HepG2 (cell line): ENCODE measurements around the gene DENND4C. TPM values are rescaled to one million over a fixed set of nuclear protein-coding genes. Genes with fewer than 3 reads are reported as not detected.

Source experiments
- ATF1 ChIP-seq: IDR thresholded peaks from 2 replicates; pipeline ENCODE4 v1.6.1; 2016; ENCODE audit warnings: mild to moderate bottlenecking, control low read depth
- CENPX ChIP-seq: sonication (generic); formaldehyde crosslinking; IDR thresholded peaks from 2 replicates; pipeline ENCODE4 v1.9.0; 2021; ENCODE audit warnings: mild to moderate bottlenecking, missing genetic modification reagents, moderate library complexity
- CHD2 ChIP-seq: IDR thresholded peaks from 2 replicates; pipeline ENCODE4 v1.6.1; 2011; ENCODE audit warnings: low read depth, low read length, improper control_type of control experiment
- EP300 ChIP-seq, 3 experiments: sonication (generic) in 1 of 3; formaldehyde crosslinking in 1 of 3; IDR thresholded peaks; 2 replicates each; pipeline versions ENCODE4 v1.5.1 to v1.6.1; 2011 to 2020; ENCODE audit warnings: low read depth in 2 of 3, low read length in 2 of 3, borderline replicate concordance in 1 of 3, improper control_type of control experiment in 1 of 3, mild to moderate bottlenecking in 1 of 3, missing genetic modification reagents in 1 of 3, moderate library complexity in 1 of 3
- FOXC1 ChIP-seq: sonication (generic); formaldehyde crosslinking; IDR thresholded peaks from 2 replicates; pipeline ENCODE4 v1.8.0; 2022; ENCODE audit warnings: mild to moderate bottlenecking, missing genetic modification reagents, borderline replicate concordance
- GATA4 ChIP-seq: sonication (generic); IDR thresholded peaks from 2 replicates; pipeline ENCODE4 v1.6.1; 2016; ENCODE audit warnings: antibody characterized with exemption, low read depth, borderline replicate concordance
- KLF9 ChIP-seq: IDR thresholded peaks from 2 replicates; pipeline ENCODE4 v1.6.1; 2016; ENCODE audit warnings: low read depth
- KMT2A ChIP-seq: sonication (generic); formaldehyde crosslinking; IDR thresholded peaks from 2 replicates; pipeline ENCODE4 v1.4.0; 2020; ENCODE audit warnings: missing genetic modification reagents
- LCORL ChIP-seq, 2 experiments: fragments of 450-650 bp in 1 of 2; sonication (generic) in 1 of 2; formaldehyde crosslinking in 1 of 2; IDR thresholded peaks; 2 replicates each; pipeline versions ENCODE4 v1.5.0 to v1.6.1; 2017 to 2020; ENCODE audit warnings: antibody characterized with exemption in 1 of 2, missing genetic modification reagents in 1 of 2
- RFXAP ChIP-seq: sonication (generic); formaldehyde crosslinking; IDR thresholded peaks from 2 replicates; pipeline ENCODE4 v1.4.0; 2020; ENCODE audit warnings: missing genetic modification reagents, borderline replicate concordance
- SALL1 ChIP-seq: sonication (generic); formaldehyde crosslinking; IDR thresholded peaks from 2 replicates; pipeline ENCODE4 v1.8.0; 2022; ENCODE audit warnings: mild to moderate bottlenecking, missing genetic modification reagents
- SMARCC2 ChIP-seq: fragments of 450-650 bp; IDR thresholded peaks from 2 replicates; pipeline ENCODE4 v1.6.1; 2017; ENCODE audit warnings: antibody characterized with exemption, mild to moderate bottlenecking
- ZBTB1 ChIP-seq: sonication (generic); formaldehyde crosslinking; IDR thresholded peaks from 2 replicates; pipeline ENCODE4 v1.4.0; 2020; ENCODE audit warnings: missing genetic modification reagents, borderline replicate concordance
- ZFP36 ChIP-seq: fragments of 150-350 bp; IDR thresholded peaks from 2 replicates; pipeline ENCODE4 v1.6.1; 2018; ENCODE audit warnings: borderline replicate concordance, low read length, low read depth; ENCODE audit not compliant: partially characterized antibody
- ZNF251 ChIP-seq: sonication (generic); formaldehyde crosslinking; IDR thresholded peaks from 2 replicates; pipeline ENCODE4 v1.9.0; 2021; ENCODE audit warnings: mild to moderate bottlenecking, missing genetic modification reagents
- ZNF343 ChIP-seq: sonication (generic); formaldehyde crosslinking; IDR thresholded peaks from 2 replicates; pipeline ENCODE4 v1.4.0; 2020; ENCODE audit warnings: mild to moderate bottlenecking, missing genetic modification reagents
- ZNF614 ChIP-seq: IDR thresholded peaks from 2 replicates; pipeline ENCODE4 v1.6.1; 2018; ENCODE audit warnings: missing biosample characterization, missing genetic modification reagents, inconsistent platforms, borderline replicate concordance
- ZSCAN30 ChIP-seq: sonication (generic); formaldehyde crosslinking; IDR thresholded peaks from 2 replicates; pipeline ENCODE4 v1.5.0; 2020; ENCODE audit warnings: mild to moderate bottlenecking, missing genetic modification reagents
- polyA plus RNA-seq, 8 experiments: library from polyadenylated mRNA; depleted of rRNA in 3 of 8; stranded (reverse) in 7 of 8; unstranded in 1 of 8; fragments of >200 nt; fragmentation: Illumina TruSeq in 4 of 8; extraction: Trizol in 4 of 8; gene quantifications; 2 replicates each; pipeline versions ENCODE4 v1.2.1 to v1.2.3, GENCODE V29; 2011 to 2016; ENCODE audit warnings: low read depth in 4 of 8, missing spikeins in 1 of 8, mixed read lengths in 1 of 8; ENCODE audit not compliant: insufficient read depth in 1 of 8
- total RNA-seq, 5 experiments: library from RNA; depleted of rRNA; stranded (reverse); fragments of >200 nt; fragmentation: Illumina TruSeq; extraction: Trizol; gene quantifications; 2 replicates each; pipeline ENCODE4 v1.2.3, GENCODE V29; 2016; ENCODE audit warnings: low read depth in 1 of 5
- TF ChIP-seq, protein P1 (sequence below): sonication (generic); formaldehyde crosslinking; IDR thresholded peaks from 2 replicates; pipeline ENCODE4 v1.4.0; 2020; ENCODE audit warnings: missing genetic modification reagents
- TF ChIP-seq, protein P2 (sequence below): IDR thresholded peaks from 2 replicates; pipeline ENCODE4 v1.6.1; 2016; ENCODE audit warnings: low read depth, control low read depth
- TF ChIP-seq, protein P3 (sequence below): IDR thresholded peaks from 2 replicates; pipeline ENCODE4 v1.6.1; 2016; ENCODE audit warnings: missing compliant biosample characterization, missing genetic modification reagents, borderline replicate concordance

The DENND4C gene
- total and polyA plus RNA-seq, 2 of the 13 experiments (the other 11 are each of a cell fraction or from before 2014, with no cell fraction given): 19.1 to 27.2 TPM

DNA sequence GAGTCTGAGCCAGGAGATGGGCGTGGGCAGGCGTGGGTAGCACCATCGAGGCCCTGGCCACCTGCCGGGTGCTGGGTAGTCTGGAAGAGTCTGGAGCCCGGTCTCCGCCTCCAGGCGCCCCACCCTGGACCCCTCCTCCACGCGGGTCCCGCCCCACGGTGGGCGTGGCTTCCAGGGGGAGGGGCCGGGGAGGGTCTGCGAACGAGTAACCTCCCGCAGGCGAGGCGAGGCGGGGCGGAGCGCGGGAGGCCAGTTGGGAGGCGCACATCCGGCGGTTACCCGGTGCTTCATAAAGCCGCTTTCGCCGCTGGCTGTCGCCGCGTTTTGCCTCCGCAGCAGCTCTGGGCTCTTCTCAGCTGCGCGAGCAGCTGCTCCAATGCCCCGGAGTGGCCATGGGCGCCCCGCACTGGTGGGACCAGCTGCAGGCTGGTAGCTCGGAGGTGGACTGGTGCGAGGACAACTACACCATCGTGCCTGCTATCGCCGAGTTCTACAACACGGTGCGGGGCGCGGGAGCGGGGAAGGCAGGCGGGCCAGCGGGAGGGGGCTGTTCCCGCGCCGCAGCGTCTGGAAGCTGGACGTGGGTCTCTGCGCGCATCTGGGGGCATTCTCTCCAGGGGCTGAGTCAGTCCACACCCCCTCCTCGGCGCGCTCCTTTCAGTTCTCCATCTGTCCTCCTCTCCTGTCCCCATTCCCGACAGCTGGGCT is 178.4 kb downstream of the DENND4C start, which contains the start of gene ACER2 (continued):
- TF ChIP-seq, protein P1, sequence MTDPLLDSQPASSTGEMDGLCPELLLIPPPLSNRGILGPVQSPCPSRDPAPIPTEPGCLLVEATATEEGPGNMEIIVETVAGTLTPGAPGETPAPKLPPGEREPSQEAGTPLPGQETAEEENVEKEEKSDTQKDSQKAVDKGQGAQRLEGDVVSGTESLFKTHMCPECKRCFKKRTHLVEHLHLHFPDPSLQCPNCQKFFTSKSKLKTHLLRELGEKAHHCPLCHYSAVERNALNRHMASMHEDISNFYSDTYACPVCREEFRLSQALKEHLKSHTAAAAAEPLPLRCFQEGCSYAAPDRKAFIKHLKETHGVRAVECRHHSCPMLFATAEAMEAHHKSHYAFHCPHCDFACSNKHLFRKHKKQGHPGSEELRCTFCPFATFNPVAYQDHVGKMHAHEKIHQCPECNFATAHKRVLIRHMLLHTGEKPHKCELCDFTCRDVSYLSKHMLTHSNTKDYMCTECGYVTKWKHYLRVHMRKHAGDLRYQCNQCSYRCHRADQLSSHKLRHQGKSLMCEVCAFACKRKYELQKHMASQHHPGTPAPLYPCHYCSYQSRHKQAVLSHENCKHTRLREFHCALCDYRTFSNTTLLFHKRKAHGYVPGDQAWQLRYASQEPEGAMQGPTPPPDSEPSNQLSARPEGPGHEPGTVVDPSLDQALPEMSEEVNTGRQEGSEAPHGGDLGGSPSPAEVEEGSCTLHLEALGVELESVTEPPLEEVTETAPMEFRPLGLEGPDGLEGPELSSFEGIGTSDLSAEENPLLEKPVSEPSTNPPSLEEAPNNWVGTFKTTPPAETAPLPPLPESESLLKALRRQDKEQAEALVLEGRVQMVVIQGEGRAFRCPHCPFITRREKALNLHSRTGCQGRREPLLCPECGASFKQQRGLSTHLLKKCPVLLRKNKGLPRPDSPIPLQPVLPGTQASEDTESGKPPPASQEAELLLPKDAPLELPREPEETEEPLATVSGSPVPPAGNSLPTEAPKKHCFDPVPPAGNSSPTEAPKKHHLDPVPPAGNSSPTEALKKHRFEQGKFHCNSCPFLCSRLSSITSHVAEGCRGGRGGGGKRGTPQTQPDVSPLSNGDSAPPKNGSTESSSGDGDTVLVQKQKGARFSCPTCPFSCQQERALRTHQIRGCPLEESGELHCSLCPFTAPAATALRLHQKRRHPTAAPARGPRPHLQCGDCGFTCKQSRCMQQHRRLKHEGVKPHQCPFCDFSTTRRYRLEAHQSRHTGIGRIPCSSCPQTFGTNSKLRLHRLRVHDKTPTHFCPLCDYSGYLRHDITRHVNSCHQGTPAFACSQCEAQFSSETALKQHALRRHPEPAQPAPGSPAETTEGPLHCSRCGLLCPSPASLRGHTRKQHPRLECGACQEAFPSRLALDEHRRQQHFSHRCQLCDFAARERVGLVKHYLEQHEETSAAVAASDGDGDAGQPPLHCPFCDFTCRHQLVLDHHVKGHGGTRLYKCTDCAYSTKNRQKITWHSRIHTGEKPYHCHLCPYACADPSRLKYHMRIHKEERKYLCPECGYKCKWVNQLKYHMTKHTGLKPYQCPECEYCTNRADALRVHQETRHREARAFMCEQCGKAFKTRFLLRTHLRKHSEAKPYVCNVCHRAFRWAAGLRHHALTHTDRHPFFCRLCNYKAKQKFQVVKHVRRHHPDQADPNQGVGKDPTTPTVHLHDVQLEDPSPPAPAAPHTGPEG (CRISPR knock-in tag): 0 out of 2 replicates have a peak, but pooled peaks have one; percentile 71
- TF ChIP-seq ZNF614 (peak; percentile 64; the same call in 1 of the 2 replicates), ZSCAN30 (CRISPR knock-in tag) (no peak), KLF9 (CRISPR knock-in tag) (no peak), ZBTB1 (CRISPR knock-in tag) (no peak), ATF1 (CRISPR knock-in tag) (no peak), RFXAP (CRISPR knock-in tag) (peak; percentile 74; the same call in 1 of the 2 replicates), ZNF343 (peak; percentile 22; the same call in 1 of the 2 replicates), SALL1 (CRISPR knock-in tag) (peak; percentile 79), GATA4 (0 out of 2 replicates have a peak, but pooled peaks have one; percentile 30), LCORL (IDR thresholded peaks at IDR 0.05) (no peak), LCORL (CRISPR knock-in tag; IDR thresholded peaks at IDR 0.05) (peak; percentile 71), EP300 (IDR thresholded peaks at IDR 0.05; ENCODE audit: low read depth in 2 of 2, low read length in 2 of 2) (no peak), EP300 (CRISPR knock-in tag; IDR thresholded peaks at IDR 0.05; ENCODE audit: borderline replicate concordance) (no peak), FOXC1 (CRISPR knock-in tag) (no peak; the same call in 1 of the 2 replicates), KMT2A (peak; percentile 30; the same call in 1 of the 2 replicates), ZFP36 (no peak), CENPX (CRISPR knock-in tag) (no peak), CHD2 (no peak), ZNF251 (CRISPR knock-in tag) (no peak), SMARCC2 (no peak)
- TF ChIP-seq, protein P2, sequence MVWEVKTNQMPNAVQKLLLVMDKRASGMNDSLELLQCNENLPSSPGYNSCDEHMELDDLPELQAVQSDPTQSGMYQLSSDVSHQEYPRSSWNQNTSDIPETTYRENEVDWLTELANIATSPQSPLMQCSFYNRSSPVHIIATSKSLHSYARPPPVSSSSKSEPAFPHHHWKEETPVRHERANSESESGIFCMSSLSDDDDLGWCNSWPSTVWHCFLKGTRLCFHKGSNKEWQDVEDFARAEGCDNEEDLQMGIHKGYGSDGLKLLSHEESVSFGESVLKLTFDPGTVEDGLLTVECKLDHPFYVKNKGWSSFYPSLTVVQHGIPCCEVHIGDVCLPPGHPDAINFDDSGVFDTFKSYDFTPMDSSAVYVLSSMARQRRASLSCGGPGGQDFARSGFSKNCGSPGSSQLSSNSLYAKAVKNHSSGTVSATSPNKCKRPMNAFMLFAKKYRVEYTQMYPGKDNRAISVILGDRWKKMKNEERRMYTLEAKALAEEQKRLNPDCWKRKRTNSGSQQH (CRISPR knock-in tag): 0 out of 2 replicates have a peak, but pooled peaks have one; percentile 73
- TF ChIP-seq, protein P3, sequence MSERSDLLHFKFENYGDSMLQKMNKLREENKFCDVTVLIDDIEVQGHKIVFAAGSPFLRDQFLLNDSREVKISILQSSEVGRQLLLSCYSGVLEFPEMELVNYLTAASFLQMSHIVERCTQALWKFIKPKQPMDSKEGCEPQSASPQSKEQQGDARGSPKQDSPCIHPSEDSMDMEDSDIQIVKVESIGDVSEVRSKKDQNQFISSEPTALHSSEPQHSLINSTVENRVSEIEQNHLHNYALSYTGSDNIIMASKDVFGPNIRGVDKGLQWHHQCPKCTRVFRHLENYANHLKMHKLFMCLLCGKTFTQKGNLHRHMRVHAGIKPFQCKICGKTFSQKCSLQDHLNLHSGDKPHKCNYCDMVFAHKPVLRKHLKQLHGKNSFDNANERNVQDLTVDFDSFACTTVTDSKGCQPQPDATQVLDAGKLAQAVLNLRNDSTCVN (CRISPR knock-in tag): 0 out of 2 replicates have a peak, but pooled peaks have one; percentile 57
